Cardiac muscle cell (in vitro differentiated cells and primary cell): Measurements from ENCODE around the gene DGUOK. TPM values are rescaled to one million over a fixed set of nuclear protein-coding genes. Genes with fewer than 3 reads are reported as not detected.

Experiments
- DNase-seq, 2 donors: peaks; one replicate each; pipeline versions ENCODE4 v3.0.0 to v3.0.0-alpha.2; 2010 to 2017; ENCODE audit warnings: low read depth in 1 of 2, low spot score in 1 of 2
- H3K27ac ChIP-seq: fragments of 200-600 bp; sonication (generic); 2 replicates; pipeline ENCODE4 v1.5.1; 2016
- H3K27me3 ChIP-seq: fragments of 200-600 bp; sonication (generic); 2 replicates; pipeline ENCODE4 v1.6.0; 2016; ENCODE audit warnings: control low read depth
- H3K36me3 ChIP-seq: fragments of 200-600 bp; sonication (generic); 2 replicates; pipeline ENCODE4 v1.5.1; 2016; ENCODE audit warnings: control low read depth
- H3K4me1 ChIP-seq: fragments of 200-600 bp; sonication (generic); 2 replicates; pipeline ENCODE4 v1.8.1; 2017; ENCODE audit warnings: low read depth, mild to moderate bottlenecking, mixed run types
- H3K4me3 ChIP-seq: fragments of 200-600 bp; sonication (generic); 2 replicates; pipeline ENCODE4 v1.5.1; 2016; ENCODE audit warnings: mild to moderate bottlenecking
- H3K9me3 ChIP-seq: fragments of 200-600 bp; sonication (generic); 2 replicates; pipeline ENCODE4 v1.5.1; 2017; ENCODE audit warnings: low read depth, mild to moderate bottlenecking, control low read depth
- polyA plus RNA-seq: library from polyadenylated mRNA; unstranded; fragments of >200 nt; fragmentation: Nextera tagmentation; extraction: Ambion mirVana; gene quantifications from 2 replicates; pipeline ENCODE4 v1.2.1, GENCODE V29; 2016
- total RNA-seq: library from RNA; depleted of rRNA; stranded (reverse); fragments of >200 nt; gene quantifications from 2 replicates; pipeline ENCODE4 v1.2.3, GENCODE V29; 2016
- TF ChIP-seq, protein P1 (sequence below): IDR thresholded peaks from 2 replicates; pipeline ENCODE4 v1.5.1; 2012; ENCODE audit warnings: low read depth, mild to moderate bottlenecking, low read length

The DGUOK gene
- total and polyA plus RNA-seq, 2 experiments from 2014 or later, result 51.9 to 127 TPM

- TF ChIP-seq, protein P1, sequence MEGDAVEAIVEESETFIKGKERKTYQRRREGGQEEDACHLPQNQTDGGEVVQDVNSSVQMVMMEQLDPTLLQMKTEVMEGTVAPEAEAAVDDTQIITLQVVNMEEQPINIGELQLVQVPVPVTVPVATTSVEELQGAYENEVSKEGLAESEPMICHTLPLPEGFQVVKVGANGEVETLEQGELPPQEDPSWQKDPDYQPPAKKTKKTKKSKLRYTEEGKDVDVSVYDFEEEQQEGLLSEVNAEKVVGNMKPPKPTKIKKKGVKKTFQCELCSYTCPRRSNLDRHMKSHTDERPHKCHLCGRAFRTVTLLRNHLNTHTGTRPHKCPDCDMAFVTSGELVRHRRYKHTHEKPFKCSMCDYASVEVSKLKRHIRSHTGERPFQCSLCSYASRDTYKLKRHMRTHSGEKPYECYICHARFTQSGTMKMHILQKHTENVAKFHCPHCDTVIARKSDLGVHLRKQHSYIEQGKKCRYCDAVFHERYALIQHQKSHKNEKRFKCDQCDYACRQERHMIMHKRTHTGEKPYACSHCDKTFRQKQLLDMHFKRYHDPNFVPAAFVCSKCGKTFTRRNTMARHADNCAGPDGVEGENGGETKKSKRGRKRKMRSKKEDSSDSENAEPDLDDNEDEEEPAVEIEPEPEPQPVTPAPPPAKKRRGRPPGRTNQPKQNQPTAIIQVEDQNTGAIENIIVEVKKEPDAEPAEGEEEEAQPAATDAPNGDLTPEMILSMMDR, result no peak
- Histone ChIP-seq H3K9me3 (no peaks in the 10 kb centered on the region), H3K36me3 (no peaks in the 10 kb centered on the region), H3K27ac (no peak overlapping the region), H3K4me1 (peaks cover 39% of the 10 kb centered on the region), H3K4me3 (no peak overlapping the region), H3K27me3 (no peaks in the 10 kb centered on the region)
- no peak for DNase-seq
Observed at GRCh38 chr2:74004212-74005182, 77.8 kb downstream of the DGUOK start.

- peak in 1 of 2 donors; percentile 52 for DNase-seq
- TF ChIP-seq, protein P1, result no peak
- Histone ChIP-seq H3K4me1 (peaks cover 36% of the 10 kb centered on the region), H3K4me3 (no peak overlapping the region), H3K27me3 (no peaks in the 10 kb centered on the region), H3K27ac (no peak overlapping the region), H3K9me3 (no peaks in the 10 kb centered on the region), H3K36me3 (no peaks in the 10 kb centered on the region)
Observed at GRCh38 chr2:74005786-74006185, 79.1 kb downstream of the DGUOK start.

GRCh38 chr2:74006459-74006858 is 79.8 kb downstream of the DGUOK start:
- peak in 1 of 2 donors; percentile 65 for DNase-seq
- Histone ChIP-seq H3K9me3 (no peaks in the 10 kb centered on the region), H3K36me3 (no peaks in the 10 kb centered on the region), H3K27me3 (no peaks in the 10 kb centered on the region), H3K4me1 (peaks cover 36% of the 10 kb centered on the region), H3K27ac (no peak overlapping the region), H3K4me3 (no peak overlapping the region)
- TF ChIP-seq, protein P1, result no peak

- Histone ChIP-seq H3K36me3 (no peaks in the 10 kb centered on the region), H3K9me3 (no peaks in the 10 kb centered on the region), H3K27ac (no peak overlapping the region), H3K4me3 (no peak overlapping the region), H3K27me3 (no peaks in the 10 kb centered on the region), H3K4me1 (peaks cover 36% of the 10 kb centered on the region)
- TF ChIP-seq, protein P1, result no peak
- no peak for DNase-seq
Observed at GRCh38 chr2:74007121-74007520, 80.4 kb downstream of the DGUOK start.

GRCh38 chr2:74007711-74008110 is 81.0 kb downstream of the DGUOK start:
- H3K27ac ChIP-seq, result no peak overlapping the region
- peaks cover 36% of the 10 kb centered on the region for H3K4me1 ChIP-seq
- H3K4me3 ChIP-seq, result no peak overlapping the region
- H3K36me3 ChIP-seq, result no peaks in the 10 kb centered on the region
- H3K27me3 ChIP-seq, result no peaks in the 10 kb centered on the region
- no peaks in the 10 kb centered on the region for H3K9me3 ChIP-seq
- DNase-seq, result no peak
- TF ChIP-seq, protein P1, result no peak

Other genes with a start within 250 kb of the DGUOK start
- 12.9 and 28.9 TPM in 2 replicates for gene TPRKB, start 189.5 kb upstream of the DGUOK start, total RNA-seq
- 47.7 and 63.1 TPM in 2 replicates for gene TPRKB, start 189.5 kb upstream of the DGUOK start, polyA plus RNA-seq
- gene DUSP11, start 146.8 kb upstream of the DGUOK start, total RNA-seq, result 15.2 and 16.9 TPM in 2 replicates
- 22.2 and 31.6 TPM in 2 replicates for gene DUSP11, start 146.8 kb upstream of the DGUOK start, polyA plus RNA-seq
- gene C2orf78, start 142.7 kb upstream of the DGUOK start, total RNA-seq, result 0.18 TPM in 1 of 2 replicates, not detected in the other
- not detected in 2 replicates for gene C2orf78, start 142.7 kb upstream of the DGUOK start, polyA plus RNA-seq
- 24.8 and 31.9 TPM in 2 replicates for gene STAMBP, start 97.9 kb upstream of the DGUOK start, total RNA-seq
- 35.7 and 49.3 TPM in 2 replicates for gene STAMBP, start 97.9 kb upstream of the DGUOK start, polyA plus RNA-seq
- 0.42 and 4.0 TPM in 2 replicates for gene ACTG2, start 33.9 kb upstream of the DGUOK start, total RNA-seq
- 0.55 and 6.9 TPM in 2 replicates for gene ACTG2, start 33.9 kb upstream of the DGUOK start, polyA plus RNA-seq
- gene TET3, start 58.0 kb downstream of the DGUOK start, total RNA-seq, result 9.1 and 10.2 TPM in 2 replicates
- gene TET3, start 58.0 kb downstream of the DGUOK start, polyA plus RNA-seq, result 1.6 and 2.9 TPM in 2 replicates
- 27.0 and 97.0 TPM in 2 replicates for gene BOLA3, start 221.0 kb downstream of the DGUOK start, total RNA-seq
- 54.6 and 124 TPM in 2 replicates for gene BOLA3, start 221.0 kb downstream of the DGUOK start, polyA plus RNA-seq